Ishikawa (cell line): ENCODE data around the gene RPTN.

ENCODE experiments used
- CEBPB ChIP-seq: IDR thresholded peaks from 2 replicates; pipeline ENCODE4 v1.6.1; 2012
- CREB1 ChIP-seq: IDR thresholded peaks from 2 replicates; pipeline ENCODE4 v1.6.1; 2012; ENCODE audit warnings: low read depth
- EGR1 ChIP-seq: IDR thresholded peaks from 2 replicates; pipeline ENCODE4 v1.6.1; 2012
- EP300 ChIP-seq: IDR thresholded peaks from 2 replicates; pipeline ENCODE4 v1.6.1; 2012; ENCODE audit warnings: borderline replicate concordance
- FOXM1 ChIP-seq: IDR thresholded peaks from 2 replicates; pipeline ENCODE4 v1.6.1; 2012; ENCODE audit warnings: low read depth, borderline replicate concordance
- MAX ChIP-seq: IDR thresholded peaks from 2 replicates; pipeline ENCODE4 v1.6.1; 2012
- NFIC ChIP-seq: IDR thresholded peaks from 2 replicates; pipeline ENCODE4 v1.6.1; 2012
- RAD21 ChIP-seq: IDR thresholded peaks from 2 replicates; pipeline ENCODE4 v1.6.1; 2012; ENCODE audit warnings: low read depth
- REST ChIP-seq: IDR thresholded peaks from 2 replicates; pipeline ENCODE4 v1.6.1; 2012; ENCODE audit warnings: low read depth, mild to moderate bottlenecking
- TAF1 ChIP-seq: IDR thresholded peaks from 2 replicates; pipeline ENCODE4 v1.6.1; 2012; ENCODE audit warnings: low read depth, mild to moderate bottlenecking
- TCF12 ChIP-seq: IDR thresholded peaks from 2 replicates; pipeline ENCODE4 v1.6.1; 2012; ENCODE audit warnings: low read depth
- TEAD4 ChIP-seq: IDR thresholded peaks from 2 replicates; pipeline ENCODE4 v1.6.1; 2012
- USF1 ChIP-seq: IDR thresholded peaks from 2 replicates; pipeline ENCODE4 v1.6.1; 2012
- YY1 ChIP-seq: IDR thresholded peaks from 2 replicates; pipeline ENCODE4 v1.6.1; 2012; ENCODE audit warnings: low read depth
- ZBTB7A ChIP-seq: IDR thresholded peaks from 2 replicates; pipeline ENCODE4 v1.6.1; 2012; ENCODE audit warnings: low read depth

The RPTN gene

GRCh38 chr1:152109231-152109997 lies 49.6 kb downstream of the RPTN start:
- TF ChIP-seq TAF1 (no peak), CREB1 (no peak)

- TF ChIP-seq FOXM1: no peak
- TF ChIP-seq NFIC: no peak
- TF ChIP-seq REST: no peak
- TF ChIP-seq CREB1: no peak
- TF ChIP-seq USF1: no peak
- no peak for TF ChIP-seq EP300
- no peak for TF ChIP-seq MAX
- no peak for TF ChIP-seq CEBPB
- no peak for TF ChIP-seq TCF12
- no peak for TF ChIP-seq EGR1
- no peak for TF ChIP-seq TAF1
Measured at GRCh38 chr1:152108882-152109222, 50.2 kb downstream of the RPTN start.

- TF ChIP-seq FOXM1 (no peak), EGR1 (no peak), TAF1 (no peak), CEBPB (no peak), RAD21 (no peak), YY1 (no peak), CREB1 (no peak)
Measured at GRCh38 chr1:152107984-152108881, 50.8 kb downstream of the RPTN start.

GRCh38 chr1:152107031-152107983 lies 51.7 kb downstream of the RPTN start:
- TF ChIP-seq FOXM1 (no peak), TAF1 (no peak), RAD21 (no peak), CREB1 (no peak), TCF12 (no peak), YY1 (no peak), EP300 (no peak), EGR1 (no peak), CEBPB (no peak), TEAD4 (no peak), NFIC (no peak), MAX (no peak), ZBTB7A (no peak), USF1 (no peak), REST (no peak)

- no peak for TF ChIP-seq RAD21
- TF ChIP-seq FOXM1: no peak
Measured at GRCh38 chr1:152104854-152105253, 54.2 kb downstream of the RPTN start.
